ENCODE data around the gene RARA. TPM values are rescaled to one million over a fixed set of nuclear protein-coding genes. Genes with fewer than 3 reads are reported as not detected.
A peak's percentile ranks its signal among the peaks of the same experiment; 100 is the strongest.
"Not testable (repeated sequence)": the region's sequence is repeated elsewhere in the genome, so short reads cannot be mapped to it uniquely, and the experiment has no call there.

RARA gene
- total RNA-seq, 1 experiment from 2014 or later: 21.8 TPM

DNA sequence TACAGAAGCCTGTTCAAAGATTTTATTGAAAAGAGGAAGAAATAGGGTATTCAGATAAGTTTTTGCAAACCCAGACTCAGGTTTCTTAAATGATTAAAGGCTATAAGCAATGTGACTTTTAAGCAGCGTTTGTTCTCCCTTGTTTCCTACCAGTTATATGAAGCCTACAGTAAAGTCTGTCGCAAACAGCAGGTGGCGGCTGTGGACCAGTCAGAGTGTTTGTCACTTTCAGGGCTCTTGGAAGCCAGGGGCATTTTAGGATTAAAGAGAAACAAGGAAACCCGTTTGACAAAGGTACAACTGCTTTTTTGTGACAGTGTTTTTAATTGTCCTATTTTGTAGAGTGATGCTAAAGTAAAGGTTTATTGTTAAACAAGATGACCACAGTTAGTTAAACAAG, 7.7 kb upstream of the RARA start:
- no peaks in the 10 kb centered on the region for H3K79me2 ChIP-seq (ENCODE audit: low read depth)
- peaks cover 44% of the 10 kb centered on the region for H3F3A ChIP-seq (ENCODE audit: insufficient read depth, low read depth)
- H3K36me3 ChIP-seq (ENCODE audit: low read depth): peaks cover 1% of the 10 kb centered on the region; the same call in 1 of the 2 replicates
- TF ChIP-seq, protein P1, sequence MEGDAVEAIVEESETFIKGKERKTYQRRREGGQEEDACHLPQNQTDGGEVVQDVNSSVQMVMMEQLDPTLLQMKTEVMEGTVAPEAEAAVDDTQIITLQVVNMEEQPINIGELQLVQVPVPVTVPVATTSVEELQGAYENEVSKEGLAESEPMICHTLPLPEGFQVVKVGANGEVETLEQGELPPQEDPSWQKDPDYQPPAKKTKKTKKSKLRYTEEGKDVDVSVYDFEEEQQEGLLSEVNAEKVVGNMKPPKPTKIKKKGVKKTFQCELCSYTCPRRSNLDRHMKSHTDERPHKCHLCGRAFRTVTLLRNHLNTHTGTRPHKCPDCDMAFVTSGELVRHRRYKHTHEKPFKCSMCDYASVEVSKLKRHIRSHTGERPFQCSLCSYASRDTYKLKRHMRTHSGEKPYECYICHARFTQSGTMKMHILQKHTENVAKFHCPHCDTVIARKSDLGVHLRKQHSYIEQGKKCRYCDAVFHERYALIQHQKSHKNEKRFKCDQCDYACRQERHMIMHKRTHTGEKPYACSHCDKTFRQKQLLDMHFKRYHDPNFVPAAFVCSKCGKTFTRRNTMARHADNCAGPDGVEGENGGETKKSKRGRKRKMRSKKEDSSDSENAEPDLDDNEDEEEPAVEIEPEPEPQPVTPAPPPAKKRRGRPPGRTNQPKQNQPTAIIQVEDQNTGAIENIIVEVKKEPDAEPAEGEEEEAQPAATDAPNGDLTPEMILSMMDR (conservative IDR thresholded peaks at IDR 0.05): peak; percentile 47
- TF ChIP-seq EZH2 (IDR thresholded peaks at IDR 0.05; ENCODE audit: low read depth): no peak
- H3K9me3 ChIP-seq (ENCODE audit: insufficient read depth, low read depth): no peaks in the 10 kb centered on the region
- no peak overlapping the region for H3K4me2 ChIP-seq
- no peaks in the 10 kb centered on the region for H4K20me1 ChIP-seq (ENCODE audit: insufficient read depth)
- H3K4me1 ChIP-seq (replicated peaks; ENCODE audit: insufficient read depth): peaks cover 29% of the 10 kb centered on the region
- no peak for DNase-seq
- intact Hi-C loops (cut with micrococcal nuclease; ENCODE audit: unreplicated experiment): loop anchor here (2.0 to 5.0 kb wide), 2 partner anchors 231 to 259 kb away; no protein-coding TSS in a partner anchor
- no peak overlapping the region for H3K4me3 ChIP-seq
- no peaks in the 10 kb centered on the region for H3K27me3 ChIP-seq (ENCODE audit: insufficient read depth, low read depth)
- no peaks in the 10 kb centered on the region for H3K9me2 ChIP-seq (ENCODE audit: insufficient read depth)
- ChIA-PET CTCF (interaction anchor here (0.8 kb wide), 1 partner anchor 1355 kb away, joined by 19 read pairs; no protein-coding TSS in a partner anchor), POLR2A (ENCODE audit: unreplicated experiment) (no interaction called here)
- BruUV-seq (replicated peaks): no TSS peak
- no peak overlapping the region for H2AFZ ChIP-seq
- no peak overlapping the region for H3K27ac ChIP-seq

DNA sequence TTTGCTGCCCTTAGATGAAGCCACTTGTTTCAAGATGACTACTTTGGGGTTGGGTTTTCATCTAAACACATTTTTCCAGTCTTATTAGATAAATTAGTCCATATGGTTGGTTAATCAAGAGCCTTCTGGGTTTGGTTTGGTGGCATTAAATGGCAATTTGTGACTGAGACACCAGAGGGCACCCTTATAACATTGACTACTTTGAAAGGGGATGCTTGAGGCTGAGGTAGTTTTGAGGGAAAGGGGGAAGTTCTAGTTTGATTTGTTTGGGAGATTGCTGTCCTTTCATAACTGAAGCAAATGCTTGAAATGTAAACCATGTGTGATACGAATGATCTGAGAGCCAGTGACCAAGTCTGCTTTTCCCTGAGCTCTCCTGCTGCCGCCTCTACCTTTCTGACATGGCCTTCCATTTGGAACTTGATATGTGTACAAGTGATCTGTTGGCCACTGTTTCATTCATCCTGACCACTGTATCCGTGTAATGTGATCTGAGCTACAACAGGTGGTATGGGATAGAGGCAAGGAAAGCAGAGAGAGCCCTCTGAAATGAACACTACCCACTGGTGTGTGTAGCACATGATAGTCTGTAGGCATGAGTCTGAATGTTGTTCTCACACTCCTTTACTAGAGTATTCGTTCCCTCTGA, 5.8 kb upstream of the RARA start:
- Histone ChIP-seq H3K27me3 (ENCODE audit: insufficient read depth, low read depth) (no peaks in the 10 kb centered on the region), H3K36me3 (ENCODE audit: low read depth) (no peaks in the 10 kb centered on the region), H3K9me3 (ENCODE audit: insufficient read depth, low read depth) (no peaks in the 10 kb centered on the region), H3K4me2 (no peak overlapping the region), H3K4me1 (replicated peaks; ENCODE audit: insufficient read depth) (peaks cover 47% of the 10 kb centered on the region), H3K27ac (no peak overlapping the region), H3K9me2 (ENCODE audit: insufficient read depth) (no peaks in the 10 kb centered on the region), H4K20me1 (ENCODE audit: insufficient read depth) (no peaks in the 10 kb centered on the region), H2AFZ (no peak overlapping the region), H3K4me3 (no peak overlapping the region), H3F3A (ENCODE audit: insufficient read depth, low read depth) (peaks cover 55% of the 10 kb centered on the region), H3K79me2 (ENCODE audit: low read depth) (no peaks in the 10 kb centered on the region)
- intact Hi-C loops (cut with micrococcal nuclease; ENCODE audit: unreplicated experiment): loop anchor here (1.0 to 5.0 kb wide), 4 partner anchors 14 to 229 kb away; no protein-coding TSS in a partner anchor
- ChIA-PET CTCF (interaction anchor here (0.6 to 1.8 kb wide), 4 partner anchors 14 to 230 kb away, joined by 3 to 11 read pairs (median 4); no protein-coding TSS in a partner anchor), POLR2A (ENCODE audit: unreplicated experiment) (interaction anchor here (0.6 kb wide), 1 partner anchor 168 kb away, joined by 6 read pairs; no protein-coding TSS in a partner anchor)
- no TSS peak for BruUV-seq (replicated peaks)
- DNase-seq: peak in 1 of 2 experiments; percentile 48
- no peak for TF ChIP-seq EZH2 (IDR thresholded peaks at IDR 0.05; ENCODE audit: low read depth)
- TF ChIP-seq, protein P1 (conservative IDR thresholded peaks at IDR 0.05): peak; percentile 83

DNA sequence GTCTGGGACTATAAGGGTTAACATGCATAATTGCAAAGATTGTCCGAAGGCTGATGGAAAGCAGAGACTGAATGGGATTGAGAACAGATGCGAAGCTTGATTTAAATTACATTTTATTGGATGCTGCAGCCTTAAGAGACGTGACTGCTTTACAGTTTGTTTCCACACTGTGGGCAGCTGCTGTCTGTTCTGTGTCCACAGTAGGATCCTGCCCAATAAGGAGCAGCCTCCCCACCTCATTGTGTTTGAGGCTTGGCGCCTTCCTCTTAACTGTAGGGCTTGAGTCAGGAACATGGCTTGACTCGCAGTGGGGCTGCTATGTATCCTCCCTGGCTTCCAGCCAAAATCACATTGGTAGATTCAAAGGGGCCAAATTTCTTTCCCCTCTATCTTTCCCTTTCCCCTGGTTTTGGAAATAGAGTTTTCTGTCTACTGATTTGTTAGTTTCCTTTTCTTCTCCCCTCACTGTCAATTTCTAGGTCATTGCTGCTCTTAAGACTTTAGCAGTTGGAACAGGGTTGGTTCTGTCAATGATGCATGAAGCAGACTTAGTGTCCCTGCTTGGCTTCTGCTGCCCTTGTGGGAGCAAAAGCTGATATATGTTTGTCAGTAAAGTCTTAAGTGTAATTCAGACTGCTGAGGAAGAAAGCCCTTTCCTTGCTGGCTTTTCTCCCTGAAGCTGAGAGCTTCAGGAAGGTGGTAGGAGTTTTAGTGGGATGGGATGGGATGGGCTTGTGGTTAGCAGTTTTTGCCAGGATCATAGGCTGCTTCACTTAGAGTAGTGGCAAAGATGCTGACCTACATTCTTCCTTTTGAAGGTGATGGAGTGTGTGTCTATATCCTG, 5.0 kb upstream of the RARA start:
- H4K20me1 ChIP-seq (ENCODE audit: insufficient read depth): no peaks in the 10 kb centered on the region
- H3K9me2 ChIP-seq (ENCODE audit: insufficient read depth): no peaks in the 10 kb centered on the region
- TF ChIP-seq, protein P1 (conservative IDR thresholded peaks at IDR 0.05): no peak
- no peak for TF ChIP-seq EZH2 (IDR thresholded peaks at IDR 0.05; ENCODE audit: low read depth)
- peaks cover 56% of the 10 kb centered on the region for H3F3A ChIP-seq (ENCODE audit: insufficient read depth, low read depth)
- no peaks in the 10 kb centered on the region for H3K79me2 ChIP-seq (ENCODE audit: low read depth)
- no peak overlapping the region for H2AFZ ChIP-seq
- no peaks in the 10 kb centered on the region for H3K9me3 ChIP-seq (ENCODE audit: insufficient read depth, low read depth)
- CTCF ChIA-PET: interaction anchor here (0.6 to 1.8 kb wide), 4 partner anchors 13 to 230 kb away, joined by 3 to 11 read pairs (median 6); no protein-coding TSS in a partner anchor
- BruUV-seq (replicated peaks): no TSS peak
- H3K4me2 ChIP-seq: no peak overlapping the region
- no peak overlapping the region for H3K4me3 ChIP-seq
- POLR2A ChIA-PET (ENCODE audit: unreplicated experiment): interaction anchor here (0.6 kb wide), 2 partner anchors 54 to 231 kb away, joined by 4 to 17 read pairs; no protein-coding TSS in a partner anchor
- H3K27ac ChIP-seq: no peak overlapping the region
- H3K27me3 ChIP-seq (ENCODE audit: insufficient read depth, low read depth): no peaks in the 10 kb centered on the region
- H3K36me3 ChIP-seq (ENCODE audit: low read depth): no peaks in the 10 kb centered on the region
- DNase-seq: no peak
- peaks cover 55% of the 10 kb centered on the region for H3K4me1 ChIP-seq (replicated peaks; ENCODE audit: insufficient read depth)
- intact Hi-C loops (cut with micrococcal nuclease; ENCODE audit: unreplicated experiment): loop anchor here (1.0 to 5.0 kb wide), 4 partner anchors 13 to 228 kb away; no protein-coding TSS in a partner anchor

DNA sequence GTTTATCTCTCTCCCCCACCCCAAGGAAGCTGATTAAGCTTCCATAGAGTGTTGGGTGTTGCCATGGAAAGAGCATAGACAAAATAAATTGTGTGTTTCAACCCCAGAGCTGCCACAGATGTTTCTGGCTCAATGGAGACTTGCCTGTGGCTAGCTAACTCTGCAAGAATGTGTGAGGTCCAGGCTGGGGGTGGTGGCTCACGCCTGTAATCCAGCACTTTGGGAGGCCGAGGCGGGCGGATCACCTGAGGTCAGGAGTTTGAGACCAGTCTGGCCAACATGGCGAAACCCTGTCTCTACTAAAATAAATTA, 4.5 kb upstream of the RARA start:
- POLR2A ChIA-PET (ENCODE audit: unreplicated experiment): interaction anchor here (0.6 kb wide), 1 partner anchor 230 kb away, joined by 17 read pairs; no protein-coding TSS in a partner anchor
- H3F3A ChIP-seq (ENCODE audit: insufficient read depth, low read depth): peaks cover 57% of the 10 kb centered on the region
- intact Hi-C loops (cut with micrococcal nuclease; ENCODE audit: unreplicated experiment): loop anchor here (5.0 kb wide), 1 partner anchor 228 kb away; no protein-coding TSS in a partner anchor
- not testable (repeated sequence) for H3K4me2 ChIP-seq; H3K79me2 ChIP-seq (ENCODE audit: low read depth); H3K9me2 ChIP-seq (ENCODE audit: insufficient read depth); DNase-seq; H3K4me3 ChIP-seq; H3K27me3 ChIP-seq (ENCODE audit: insufficient read depth, low read depth); BruUV-seq (replicated peaks); H3K36me3 ChIP-seq (ENCODE audit: low read depth); H3K27ac ChIP-seq; H3K9me3 ChIP-seq (ENCODE audit: insufficient read depth, low read depth); H2AFZ ChIP-seq; H4K20me1 ChIP-seq (ENCODE audit: insufficient read depth)
- H3K4me1 ChIP-seq (replicated peaks; ENCODE audit: insufficient read depth): peaks cover 57% of the 10 kb centered on the region
- CTCF ChIA-PET: interaction anchor here (0.6 kb wide), 1 partner anchor 55 kb away, joined by 7 read pairs; no protein-coding TSS in a partner anchor

Data from PC-9 (cell line).